Activated T-cell treated with anti-CD3 and anti-CD28 coated beads, Interleukin-2, amount 50 U/mL, for 24 hours (primary cell): ENCODE data around the gene TMEM185B.
"Not testable (repeated sequence)": the region's sequence is repeated elsewhere in the genome, so short reads cannot be mapped to it uniquely, and the experiment has no call there.

Experiments used
- DNase-seq: peaks from one replicate; pipeline ENCODE4 v3.0.0-alpha.2; 2020
- H3K27ac Mint-ChIP-seq: 2 replicates; pipeline ENCODE4 v1.8.0; 2020; ENCODE audit warnings: mild to moderate bottlenecking, mixed read lengths
- H3K27me3 Mint-ChIP-seq: 2 replicates; pipeline ENCODE4 v1.8.0; 2020; ENCODE audit warnings: mixed read lengths
- H3K36me3 Mint-ChIP-seq: 2 replicates; pipeline ENCODE4 v1.8.0; 2020; ENCODE audit warnings: low read depth, mixed read lengths
- H3K4me1 Mint-ChIP-seq: 2 replicates; pipeline ENCODE4 v1.8.0; 2020; ENCODE audit warnings: low read depth, mixed read lengths
- H3K4me3 Mint-ChIP-seq: 2 replicates; pipeline ENCODE4 v1.8.0; 2020; ENCODE audit warnings: mild to moderate bottlenecking, moderate library complexity, mixed read lengths
- H3K9me3 Mint-ChIP-seq: 2 replicates; pipeline ENCODE4 v1.8.0; 2020; ENCODE audit warnings: mixed read lengths

The TMEM185B gene

GRCh38 chr2:120243875-120244553 lies 20.8 kb upstream of the TMEM185B start:
- Mint-ChIP-seq H3K4me3 (no peak overlapping the region), H3K27ac (no peak overlapping the region), H3K4me1 (peaks cover 4% of the 10 kb centered on the region)

GRCh38 chr2:120243211-120243610 lies 20.0 kb upstream of the TMEM185B start:
- no peak overlapping the region for H3K27ac Mint-ChIP-seq
- no peaks in the 10 kb centered on the region for H3K36me3 Mint-ChIP-seq
- DNase-seq: no peak
- H3K9me3 Mint-ChIP-seq: no peaks in the 10 kb centered on the region
- peaks cover 11% of the 10 kb centered on the region for H3K27me3 Mint-ChIP-seq
- peaks cover 5% of the 10 kb centered on the region for H3K4me1 Mint-ChIP-seq
- no peak overlapping the region for H3K4me3 Mint-ChIP-seq

More at GRCh38 chr2:120243875-120244553, 20.8 kb upstream of the TMEM185B start:
- H3K27me3 Mint-ChIP-seq: peaks cover 15% of the 10 kb centered on the region
- no peaks in the 10 kb centered on the region for H3K36me3 Mint-ChIP-seq
- H3K9me3 Mint-ChIP-seq: no peaks in the 10 kb centered on the region
- no peak for DNase-seq

GRCh38 chr2:120241684-120242083 lies 18.5 kb upstream of the TMEM185B start:
- Mint-ChIP-seq H3K4me3 (no peak overlapping the region), H3K27me3 (peaks cover 4% of the 10 kb centered on the region), H3K9me3 (no peaks in the 10 kb centered on the region), H3K27ac (no peak overlapping the region), H3K36me3 (no peaks in the 10 kb centered on the region), H3K4me1 (peaks cover 3% of the 10 kb centered on the region)
- DNase-seq: no peak

GRCh38 chr2:120240901-120241429 lies 17.8 kb upstream of the TMEM185B start:
- Mint-ChIP-seq H3K9me3 (no peaks in the 10 kb centered on the region), H3K4me3 (no peak overlapping the region), H3K27me3 (no peaks in the 10 kb centered on the region), H3K4me1 (peaks cover 3% of the 10 kb centered on the region), H3K27ac (no peak overlapping the region), H3K36me3 (no peaks in the 10 kb centered on the region)
- no peak for DNase-seq

- Mint-ChIP-seq H3K36me3 (no peaks in the 10 kb centered on the region), H3K9me3 (no peaks in the 10 kb centered on the region), H3K4me3 (no peak overlapping the region), H3K27me3 (no peaks in the 10 kb centered on the region), H3K27ac (no peak overlapping the region), H3K4me1 (peaks cover 3% of the 10 kb centered on the region)
- no peak for DNase-seq
These were observed 16.5 kb upstream of the TMEM185B start for GRCh38 chr2:120239488-120240287.

GRCh38 chr2:120238728-120239487 lies 15.7 kb upstream of the TMEM185B start:
- Mint-ChIP-seq H3K27me3 (no peaks in the 10 kb centered on the region), H3K9me3 (no peaks in the 10 kb centered on the region), H3K4me1 (peaks cover 3% of the 10 kb centered on the region), H3K27ac (no peak overlapping the region), H3K36me3 (no peaks in the 10 kb centered on the region), H3K4me3 (no peak overlapping the region)
- DNase-seq: no peak

- DNase-seq: peak; percentile 28
- Mint-ChIP-seq H3K27ac (no peak overlapping the region), H3K4me1 (peaks cover 15% of the 10 kb centered on the region), H3K27me3 (no peaks in the 10 kb centered on the region), H3K4me3 (no peak overlapping the region), H3K36me3 (no peaks in the 10 kb centered on the region), H3K9me3 (no peaks in the 10 kb centered on the region)
These were observed 14.3 kb upstream of the TMEM185B start for GRCh38 chr2:120237491-120237902.

GRCh38 chr2:120236791-120237190 lies 13.6 kb upstream of the TMEM185B start:
- H3K4me3 Mint-ChIP-seq: no peak overlapping the region
- H3K27me3 Mint-ChIP-seq: no peaks in the 10 kb centered on the region
- peak; percentile 15 for DNase-seq
- H3K36me3 Mint-ChIP-seq: peaks cover 4% of the 10 kb centered on the region
- peaks cover 21% of the 10 kb centered on the region for H3K4me1 Mint-ChIP-seq
- H3K9me3 Mint-ChIP-seq: no peaks in the 10 kb centered on the region
- no peak overlapping the region for H3K27ac Mint-ChIP-seq

- DNase-seq: peak; percentile 23
- no peaks in the 10 kb centered on the region for H3K9me3 Mint-ChIP-seq
- H3K36me3 Mint-ChIP-seq: peaks cover 6% of the 10 kb centered on the region
- H3K4me1 Mint-ChIP-seq: peaks cover 25% of the 10 kb centered on the region
- H3K27ac Mint-ChIP-seq: no peak overlapping the region
- no peaks in the 10 kb centered on the region for H3K27me3 Mint-ChIP-seq
- H3K4me3 Mint-ChIP-seq: no peak overlapping the region
These were observed 13.1 kb upstream of the TMEM185B start for GRCh38 chr2:120236316-120236715.

GRCh38 chr2:120235681-120236080 lies 12.5 kb upstream of the TMEM185B start:
- no peaks in the 10 kb centered on the region for H3K27me3 Mint-ChIP-seq
- DNase-seq: peak; percentile 17
- H3K36me3 Mint-ChIP-seq: peaks cover 9% of the 10 kb centered on the region
- H3K9me3 Mint-ChIP-seq: no peaks in the 10 kb centered on the region
- H3K4me1 Mint-ChIP-seq: peaks cover 32% of the 10 kb centered on the region
- no peak overlapping the region for H3K27ac Mint-ChIP-seq
- H3K4me3 Mint-ChIP-seq: no peak overlapping the region

GRCh38 chr2:120235158-120235557 lies 12.0 kb upstream of the TMEM185B start:
- not testable (repeated sequence) for H3K36me3 Mint-ChIP-seq, H3K4me3 Mint-ChIP-seq, H3K9me3 Mint-ChIP-seq, H3K27me3 Mint-ChIP-seq, DNase-seq
- Mint-ChIP-seq H3K27ac (peak overlapping the region; percentile 8), H3K4me1 (peaks cover 36% of the 10 kb centered on the region)

GRCh38 chr2:120233292-120233691 lies 10.1 kb upstream of the TMEM185B start:
- Mint-ChIP-seq H3K4me3 (peak overlapping the region; percentile 91), H3K27ac (peak overlapping the region; percentile 100), H3K27me3 (no peaks in the 10 kb centered on the region), H3K36me3 (peaks cover 22% of the 10 kb centered on the region), H3K9me3 (no peaks in the 10 kb centered on the region), H3K4me1 (peaks cover 53% of the 10 kb centered on the region)
- peak; percentile 29 for DNase-seq

- Mint-ChIP-seq H3K27me3 (no peaks in the 10 kb centered on the region), H3K36me3 (peaks cover 22% of the 10 kb centered on the region), H3K4me1 (peaks cover 62% of the 10 kb centered on the region), H3K4me3 (peak overlapping the region; percentile 91), H3K9me3 (no peaks in the 10 kb centered on the region), H3K27ac (peak overlapping the region; percentile 100)
- DNase-seq: peak; percentile 78
These were observed 8.9 kb upstream of the TMEM185B start for GRCh38 chr2:120231974-120232635.

GRCh38 chr2:120231564-120231973 lies 8.4 kb upstream of the TMEM185B start:
- DNase-seq: no peak
- H3K36me3 Mint-ChIP-seq: peaks cover 22% of the 10 kb centered on the region
- H3K27ac Mint-ChIP-seq: peak overlapping the region; percentile 100
- no peaks in the 10 kb centered on the region for H3K9me3 Mint-ChIP-seq
- H3K27me3 Mint-ChIP-seq: no peaks in the 10 kb centered on the region
- peak overlapping the region; percentile 91 for H3K4me3 Mint-ChIP-seq
- peaks cover 67% of the 10 kb centered on the region for H3K4me1 Mint-ChIP-seq
